ENCODE measurements around the gene SETBP1. TPM values are rescaled to one million over a fixed set of nuclear protein-coding genes. Genes with fewer than 3 reads are reported as not detected.

SETBP1 gene
- polyA plus RNA-seq, 3 donors from 2014 or later, result 1.2 to 4.3 TPM; not detected in 1

DNA sequence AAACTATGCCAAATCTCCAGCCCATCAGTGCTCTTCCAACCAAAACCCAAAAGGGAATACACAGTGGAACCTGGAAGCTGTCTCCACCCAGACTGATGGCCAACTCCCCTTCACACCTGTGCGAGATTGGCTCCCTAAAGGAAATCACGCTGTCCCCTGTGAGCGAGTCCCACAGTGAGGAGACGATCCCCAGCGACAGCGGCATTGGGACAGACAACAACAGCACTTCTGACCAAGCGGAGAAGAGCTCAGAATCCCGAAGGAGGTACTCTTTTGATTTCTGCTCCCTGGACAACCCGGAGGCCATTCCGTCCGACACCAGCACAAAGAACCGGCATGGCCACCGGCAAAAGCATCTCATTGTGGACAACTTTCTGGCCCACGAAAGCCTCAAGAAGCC, 271.1 kb downstream of the SETBP1 start:
- Mint-ChIP-seq H3K36me3 (peaks cover 31 to 56% (median 45%) of the 10 kb centered on the region in 3 donors), H3K4me3 (no peak overlapping the region), H3K9me3 (no peaks in the 10 kb centered on the region), H3K27ac (no peak overlapping the region), H3K27me3 (ENCODE audit: low read depth in 3 of 3) (peaks cover 0 to 3% (median 0%) of the 10 kb centered on the region in 3 donors), H3K4me1 (peaks cover 0 to 2% of the 10 kb centered on the region in 2 donors)
- no peak for DNase-seq

DNA sequence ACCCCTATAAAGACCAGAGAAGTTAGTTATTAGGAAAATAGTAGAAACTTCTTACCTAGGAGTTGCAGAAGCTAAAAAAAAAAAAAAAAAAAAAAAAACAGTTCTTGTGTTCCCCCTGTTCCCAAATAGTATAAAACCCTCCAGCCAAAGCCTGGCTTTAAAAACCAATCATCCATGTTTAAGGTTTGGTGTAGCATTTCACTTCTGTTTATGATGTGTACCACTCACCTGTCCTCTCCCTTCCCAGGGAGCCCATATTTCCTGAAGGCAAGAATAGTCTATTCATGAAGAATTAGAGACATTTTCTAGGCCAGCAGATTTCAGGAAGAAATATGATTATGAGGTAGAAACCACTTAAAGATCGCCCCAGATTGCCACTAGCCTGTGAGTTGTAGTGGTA, 273.6 kb downstream of the SETBP1 start:
- Mint-ChIP-seq H3K9me3 (no peaks in the 10 kb centered on the region), H3K4me3 (no peak overlapping the region), H3K36me3 (peaks cover 41 to 64% (median 44%) of the 10 kb centered on the region in 3 donors), H3K4me1 (no peaks in the 10 kb centered on the region), H3K27ac (no peak overlapping the region), H3K27me3 (ENCODE audit: low read depth in 3 of 3) (peaks cover 0 to 5% (median 0%) of the 10 kb centered on the region in 3 donors)
- no peak for DNase-seq

GRCh38 chr18:44955825-44956224, 275.1 kb downstream of the SETBP1 start:
- H3K27ac Mint-ChIP-seq, result no peak overlapping the region
- peaks cover 35 to 55% (median 37%) of the 10 kb centered on the region in 3 donors for H3K36me3 Mint-ChIP-seq
- H3K4me3 Mint-ChIP-seq, result no peak overlapping the region
- DNase-seq, result no peak
- no peaks in the 10 kb centered on the region for H3K9me3 Mint-ChIP-seq
- H3K27me3 Mint-ChIP-seq (ENCODE audit: low read depth in 3 of 3), result peaks cover 0 to 3% (median 1%) of the 10 kb centered on the region in 3 donors
- H3K4me1 Mint-ChIP-seq, result no peaks in the 10 kb centered on the region

- Mint-ChIP-seq H3K36me3 (peaks cover 34 to 51% (median 39%) of the 10 kb centered on the region in 3 donors), H3K27ac (no peak overlapping the region), H3K4me3 (no peak overlapping the region), H3K27me3 (ENCODE audit: low read depth in 3 of 3) (peaks cover 0 to 3% (median 1%) of the 10 kb centered on the region in 3 donors), H3K9me3 (no peaks in the 10 kb centered on the region), H3K4me1 (no peaks in the 10 kb centered on the region)
- no peak for DNase-seq
These were observed 276.3 kb downstream of the SETBP1 start for GRCh38 chr18:44957025-44957424.

- Mint-ChIP-seq H3K27ac (no peak overlapping the region), H3K27me3 (ENCODE audit: low read depth in 3 of 3) (peaks cover 0 to 3% (median 1%) of the 10 kb centered on the region in 3 donors), H3K36me3 (peaks cover 35 to 51% (median 43%) of the 10 kb centered on the region in 3 donors)
These were observed 276.8 kb downstream of the SETBP1 start for GRCh38 chr18:44957461-44957860.

GRCh38 chr18:44958040-44958439, 277.4 kb downstream of the SETBP1 start:
- DNase-seq, result no peak
- Mint-ChIP-seq H3K9me3 (no peaks in the 10 kb centered on the region), H3K36me3 (peaks cover 29 to 51% (median 44%) of the 10 kb centered on the region in 3 donors), H3K4me1 (no peaks in the 10 kb centered on the region), H3K27me3 (ENCODE audit: low read depth in 3 of 3) (peaks cover 0 to 3% (median 1%) of the 10 kb centered on the region in 3 donors), H3K4me3 (no peak overlapping the region), H3K27ac (no peak overlapping the region)

More at GRCh38 chr18:44957461-44957860, 276.8 kb downstream of the SETBP1 start:
- Mint-ChIP-seq H3K9me3 (no peaks in the 10 kb centered on the region), H3K4me1 (no peaks in the 10 kb centered on the region), H3K4me3 (no peak overlapping the region)
- no peak for DNase-seq

DNA sequence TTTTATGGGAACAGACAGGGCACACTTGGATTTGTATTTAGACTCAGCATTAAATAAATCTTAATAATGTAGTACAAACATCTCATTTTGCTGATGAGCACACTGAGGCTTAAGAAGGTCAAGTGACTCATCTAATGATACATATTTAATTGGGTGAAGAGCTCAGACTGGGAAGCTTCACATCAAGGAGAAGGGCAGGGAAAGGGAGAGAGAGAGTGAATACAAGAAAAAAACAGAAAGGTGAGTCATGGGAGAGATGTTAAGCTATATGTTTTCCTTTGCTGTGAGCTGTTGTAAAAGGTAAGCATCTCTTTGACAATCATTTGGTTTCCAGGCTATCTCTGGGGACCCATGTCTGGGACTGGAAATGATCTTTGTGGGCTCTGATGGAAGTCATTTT, 277.8 kb downstream of the SETBP1 start:
- H3K27me3 Mint-ChIP-seq (ENCODE audit: low read depth in 3 of 3), result peaks cover 0 to 3% (median 1%) of the 10 kb centered on the region in 3 donors
- DNase-seq, result no peak
- H3K4me3 Mint-ChIP-seq, result no peak overlapping the region
- H3K27ac Mint-ChIP-seq, result no peak overlapping the region
- no peaks in the 10 kb centered on the region for H3K4me1 Mint-ChIP-seq
- H3K9me3 Mint-ChIP-seq, result no peaks in the 10 kb centered on the region
- H3K36me3 Mint-ChIP-seq, result peaks cover 27 to 47% (median 39%) of the 10 kb centered on the region in 3 donors

GRCh38 chr18:44959013-44959412, 278.3 kb downstream of the SETBP1 start:
- Mint-ChIP-seq H3K4me1 (no peaks in the 10 kb centered on the region), H3K4me3 (no peak overlapping the region), H3K27ac (no peak overlapping the region), H3K36me3 (peaks cover 22 to 42% (median 38%) of the 10 kb centered on the region in 3 donors), H3K27me3 (ENCODE audit: low read depth in 3 of 3) (peaks cover 0 to 3% (median 1%) of the 10 kb centered on the region in 3 donors), H3K9me3 (no peaks in the 10 kb centered on the region)
- DNase-seq, result no peak

DNA sequence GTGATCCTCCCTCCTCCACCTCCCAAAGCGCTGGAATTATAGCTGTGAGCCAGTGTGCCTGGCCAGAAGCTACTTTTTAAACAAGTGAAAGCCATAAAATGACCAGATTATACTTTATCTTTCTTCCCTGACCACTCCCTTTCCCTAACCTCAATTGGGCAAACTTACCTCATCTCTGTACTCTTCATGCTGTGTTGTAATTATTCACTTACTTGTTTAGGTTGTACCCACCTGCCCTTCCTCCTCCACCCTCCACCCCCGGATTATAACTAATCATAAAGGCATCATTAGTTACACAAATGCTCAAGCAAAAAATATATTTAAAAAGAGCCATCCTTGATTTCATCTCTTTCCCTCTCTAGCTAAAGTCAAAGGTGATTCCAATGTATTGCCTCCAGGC, 279.9 kb downstream of the SETBP1 start:
- no peaks in the 10 kb centered on the region for H3K4me1 Mint-ChIP-seq
- no peaks in the 10 kb centered on the region for H3K9me3 Mint-ChIP-seq
- no peak for DNase-seq
- H3K4me3 Mint-ChIP-seq, result no peak overlapping the region
- peaks cover 21 to 43% (median 38%) of the 10 kb centered on the region in 3 donors for H3K36me3 Mint-ChIP-seq
- peaks cover 0 to 3% (median 1%) of the 10 kb centered on the region in 3 donors for H3K27me3 Mint-ChIP-seq (ENCODE audit: low read depth in 3 of 3)
- H3K27ac Mint-ChIP-seq, result no peak overlapping the region

GRCh38 chr18:44961288-44961995, 280.8 kb downstream of the SETBP1 start:
- no peak for DNase-seq
- H3K4me3 Mint-ChIP-seq, result no peak overlapping the region
- peaks cover 21 to 36% (median 32%) of the 10 kb centered on the region in 3 donors for H3K36me3 Mint-ChIP-seq
- no peaks in the 10 kb centered on the region for H3K4me1 Mint-ChIP-seq
- no peak overlapping the region for H3K27ac Mint-ChIP-seq
- H3K9me3 Mint-ChIP-seq, result no peaks in the 10 kb centered on the region
- H3K27me3 Mint-ChIP-seq (ENCODE audit: low read depth in 3 of 3), result peaks cover 0 to 3% (median 1%) of the 10 kb centered on the region in 3 donors

DNA sequence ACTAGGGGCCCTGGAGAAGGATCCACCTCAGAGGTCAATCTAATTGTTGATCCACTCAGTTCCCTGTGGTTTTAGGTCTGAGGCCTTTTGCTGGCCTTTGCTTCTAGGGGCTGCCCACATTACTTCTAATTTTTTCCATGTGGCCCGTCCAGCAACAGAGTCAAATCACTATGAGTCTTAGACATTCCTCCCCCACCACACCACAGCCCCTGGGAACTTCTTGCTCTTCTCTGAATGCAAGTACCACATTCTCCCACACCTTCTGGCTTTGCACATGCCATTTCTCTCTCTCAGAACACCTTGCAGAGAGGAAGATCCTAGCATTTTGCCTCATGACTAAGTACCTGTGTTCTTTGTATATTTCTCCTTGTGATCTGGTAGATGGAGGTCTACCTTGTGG, 286.9 kb downstream of the SETBP1 start:
- Mint-ChIP-seq H3K4me1 (no peaks in the 10 kb centered on the region), H3K9me3 (no peaks in the 10 kb centered on the region), H3K27me3 (ENCODE audit: low read depth in 3 of 3) (no peaks in the 10 kb centered on the region), H3K4me3 (no peak overlapping the region), H3K27ac (peak overlapping the region in 1 of 6 donors; percentile 7), H3K36me3 (peaks cover 0 to 10% (median 5%) of the 10 kb centered on the region in 3 donors)
- DNase-seq, result no peak

DNA sequence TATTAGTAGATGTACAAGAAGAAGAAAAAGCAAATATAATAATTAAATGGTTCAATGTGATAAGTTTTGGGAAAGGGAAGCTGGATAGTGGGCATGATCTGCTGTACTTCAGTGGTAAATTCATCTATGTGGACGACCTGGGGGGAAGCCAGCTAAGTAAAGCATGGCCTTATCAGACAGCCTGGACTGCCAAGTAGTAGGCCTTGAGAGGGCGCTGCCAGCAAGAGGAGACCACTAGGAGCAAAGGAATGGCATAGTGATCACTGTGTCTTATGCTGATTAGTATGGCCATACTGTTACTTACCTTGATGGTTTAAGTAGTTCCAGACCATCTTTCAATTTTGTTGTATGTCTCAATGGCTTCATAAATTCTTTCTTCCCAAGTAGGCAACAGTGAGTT, 287.6 kb downstream of the SETBP1 start:
- no peak overlapping the region for H3K4me3 Mint-ChIP-seq
- no peak for DNase-seq
- no peaks in the 10 kb centered on the region for H3K27me3 Mint-ChIP-seq (ENCODE audit: low read depth in 3 of 3)
- no peaks in the 10 kb centered on the region for H3K4me1 Mint-ChIP-seq
- no peaks in the 10 kb centered on the region for H3K9me3 Mint-ChIP-seq
- H3K27ac Mint-ChIP-seq, result no peak overlapping the region
- peaks cover 0 to 8% (median 0%) of the 10 kb centered on the region in 3 donors for H3K36me3 Mint-ChIP-seq

- Mint-ChIP-seq H3K4me1 (no peaks in the 10 kb centered on the region), H3K9me3 (no peaks in the 10 kb centered on the region), H3K27ac (peak overlapping the region in 1 of 6 donors; percentile 5), H3K4me3 (no peak overlapping the region), H3K36me3 (peaks cover 0 to 8% (median 0%) of the 10 kb centered on the region in 3 donors), H3K27me3 (ENCODE audit: low read depth in 3 of 3) (no peaks in the 10 kb centered on the region)
- no peak for DNase-seq
These were observed 288.6 kb downstream of the SETBP1 start for GRCh38 chr18:44969214-44969795.

- Mint-ChIP-seq H3K27ac (peak overlapping the region in 1 of 6 donors; percentile 2), H3K36me3 (peaks cover 0 to 3% (median 0%) of the 10 kb centered on the region in 3 donors), H3K4me1 (no peaks in the 10 kb centered on the region), H3K27me3 (ENCODE audit: low read depth in 3 of 3) (peaks cover 0 to 2% (median 0%) of the 10 kb centered on the region in 3 donors), H3K9me3 (no peaks in the 10 kb centered on the region), H3K4me3 (no peak overlapping the region)
- DNase-seq, result peak in 2 of 3 donors; percentile 7 to 14
These were observed 292.6 kb downstream of the SETBP1 start for GRCh38 chr18:44973282-44973681.

Data from immature natural killer cell (primary cell).